H9 (cell line): Measurements from ENCODE around the gene CATSPERZ. TPM values are rescaled to one million over a fixed set of nuclear protein-coding genes. Genes with fewer than 3 reads are reported as not detected.

Experiments
- DNase-seq: peaks from one replicate; pipeline ENCODE4 v3.0.0-alpha.2; 2017
- H2AFZ ChIP-seq: one replicate; pipeline ENCODE4 v1.6.1; 2013; ENCODE audit warnings: mild to moderate bottlenecking, low read length, control low read depth, moderate library complexity
- H2AK5ac ChIP-seq: 2 replicates; pipeline ENCODE4 v1.6.1; 2013; ENCODE audit warnings: low read length, control low read depth, mixed read lengths; ENCODE audit not compliant: insufficient read length
- H2BK120ac ChIP-seq: one replicate; pipeline ENCODE4 v1.6.1; 2013; ENCODE audit warnings: low read depth, mild to moderate bottlenecking, low read length, control low read depth, inconsistent platforms; ENCODE audit not compliant: poor library complexity, severe bottlenecking
- H2BK12ac ChIP-seq: 2 replicates; pipeline ENCODE4 v1.6.1; 2013; ENCODE audit warnings: low read length, control low read depth, mixed read lengths, low read depth; ENCODE audit not compliant: insufficient read length
- H2BK15ac ChIP-seq: 2 replicates; pipeline ENCODE4 v1.6.1; 2013; ENCODE audit warnings: low read depth, low read length, control low read depth
- H2BK20ac ChIP-seq: one replicate; pipeline ENCODE4 v1.6.1; 2013; ENCODE audit warnings: low read depth, mild to moderate bottlenecking, low read length, control low read depth, inconsistent platforms; ENCODE audit not compliant: poor library complexity, severe bottlenecking
- H2BK5ac ChIP-seq: 2 replicates; pipeline ENCODE4 v1.6.1; 2013; ENCODE audit warnings: low read length, control low read depth, mixed read lengths; ENCODE audit not compliant: insufficient read length
- H3K14ac ChIP-seq: 2 replicates; pipeline ENCODE4 v1.6.1; 2013; ENCODE audit warnings: low read length, control low read depth; ENCODE audit not compliant: insufficient read depth
- H3K18ac ChIP-seq: 2 replicates; pipeline ENCODE4 v1.6.1; 2013; ENCODE audit warnings: low read depth, mild to moderate bottlenecking, mixed read lengths, low read length, control low read depth; ENCODE audit not compliant: insufficient read length
- H3K23ac ChIP-seq: 2 replicates; pipeline ENCODE4 v1.6.1; 2013; ENCODE audit warnings: low read length, control low read depth, mixed read lengths, low read depth; ENCODE audit not compliant: insufficient read length
- H3K23me2 ChIP-seq: 2 replicates; pipeline ENCODE4 v1.6.1; 2013; ENCODE audit warnings: low read depth, mild to moderate bottlenecking, mixed read lengths, low read length, control low read depth; ENCODE audit not compliant: insufficient read length, poor library complexity, severe bottlenecking
- H3K27ac ChIP-seq: 2 replicates; pipeline ENCODE4 v1.5.1; 2013; ENCODE audit warnings: low read length, control low read depth, mixed read lengths, low read depth; ENCODE audit not compliant: insufficient read length
- H3K27me3 ChIP-seq: 2 replicates; pipeline ENCODE4 v1.6.1; 2013; ENCODE audit warnings: low read length, control low read depth, inconsistent platforms; ENCODE audit not compliant: insufficient read depth
- H3K4ac ChIP-seq: 2 replicates; pipeline ENCODE4 v1.6.1; 2013; ENCODE audit warnings: low read depth, mild to moderate bottlenecking, control low read depth, inconsistent platforms, low read length, moderate library complexity
- H3K4me1 ChIP-seq: 2 replicates; pipeline ENCODE4 v1.6.1; 2013; ENCODE audit warnings: low read length, control low read depth, inconsistent platforms; ENCODE audit not compliant: insufficient read depth
- H3K4me2 ChIP-seq: 2 replicates; pipeline ENCODE4 v1.6.1; 2013; ENCODE audit warnings: low read length, control low read depth, mixed read lengths; ENCODE audit not compliant: insufficient read length, insufficient read depth
- H3K56ac ChIP-seq: 2 replicates; pipeline ENCODE4 v1.6.1; 2013; ENCODE audit warnings: low read depth, mild to moderate bottlenecking, mixed read lengths, low read length, control low read depth; ENCODE audit not compliant: insufficient read length
- H3K79me1 ChIP-seq: 2 replicates; pipeline ENCODE4 v1.6.1; 2013; ENCODE audit warnings: low read depth, mild to moderate bottlenecking, moderate library complexity, low read length, control low read depth, inconsistent platforms; ENCODE audit not compliant: insufficient read depth, poor library complexity, severe bottlenecking
- H3K79me2 ChIP-seq: 2 replicates; pipeline ENCODE4 v1.6.1; 2013; ENCODE audit warnings: low read length, control low read depth, inconsistent platforms; ENCODE audit not compliant: insufficient read depth
- H3K9ac ChIP-seq: 2 replicates; pipeline ENCODE4 v1.6.1; 2013; ENCODE audit warnings: low read length, control low read depth, mixed read lengths; ENCODE audit not compliant: insufficient read length; ENCODE audit errors: extremely low read depth
- H3K9me3 ChIP-seq: one replicate; pipeline ENCODE4 v1.6.1; 2013; ENCODE audit warnings: low read depth, low read length, inconsistent platforms; ENCODE audit not compliant: control insufficient read depth
- H3T11ph ChIP-seq: one replicate; pipeline ENCODE4 v1.6.1; 2013; ENCODE audit warnings: mild to moderate bottlenecking, low read length, control low read depth, inconsistent platforms
- H4K20me1 ChIP-seq: one replicate; pipeline ENCODE4 v1.6.1; 2013; ENCODE audit not compliant: control insufficient read depth, insufficient read length, insufficient read depth
- H4K5ac ChIP-seq: 2 replicates; pipeline ENCODE4 v1.6.1; 2013; ENCODE audit warnings: low read depth, mild to moderate bottlenecking, mixed read lengths, low read length, control low read depth; ENCODE audit not compliant: insufficient read length
- H4K8ac ChIP-seq: replicated peaks from 2 replicates; pipeline ENCODE4 v1.6.1; 2013; ENCODE audit warnings: low read length, control low read depth, mixed read lengths, low read depth; ENCODE audit not compliant: insufficient read length
- H4K91ac ChIP-seq: 2 replicates; pipeline ENCODE4 v1.6.1; 2013; ENCODE audit warnings: low read depth, mild to moderate bottlenecking, moderate library complexity, mixed read lengths, low read length, control low read depth; ENCODE audit not compliant: insufficient read length
- H3K27ac Mint-ChIP-seq, 3 experiments: 2 replicates in 2 of 3; 3 replicates in 1 of 3; pipeline ENCODE4 v1.8.0; 2020 to 2021; ENCODE audit warnings: mixed read lengths in 3 of 3, mild to moderate bottlenecking in 1 of 3, moderate library complexity in 1 of 3
- H3K27me3 Mint-ChIP-seq: 2 replicates; pipeline ENCODE4 v1.8.0; 2021; ENCODE audit warnings: low read depth, mild to moderate bottlenecking, moderate library complexity, mixed read lengths
- H3K36me3 Mint-ChIP-seq, 3 experiments: 2 replicates in 2 of 3; 3 replicates in 1 of 3; pipeline ENCODE4 v1.8.0; 2020 to 2021; ENCODE audit warnings: low read depth in 3 of 3, mixed read lengths in 3 of 3; ENCODE audit not compliant: insufficient read depth in 1 of 3
- H3K4me1 Mint-ChIP-seq, 2 experiments: 2 replicates each; pipeline ENCODE4 v1.8.0; 2020; ENCODE audit warnings: mixed read lengths in 2 of 2
- H3K4me3 Mint-ChIP-seq, 2 experiments: 2 replicates in 1 of 2; 3 replicates in 1 of 2; pipeline ENCODE4 v1.8.0; 2020 to 2021; ENCODE audit warnings: mild to moderate bottlenecking in 2 of 2, mixed read lengths in 2 of 2, moderate library complexity in 1 of 2
- H3K9me3 Mint-ChIP-seq, 2 experiments: 2 replicates in 1 of 2; 3 replicates in 1 of 2; pipeline ENCODE4 v1.8.0; 2020; ENCODE audit warnings: mild to moderate bottlenecking in 2 of 2, mixed read lengths in 2 of 2, moderate library complexity in 1 of 2
- CTCF ChIP-seq: fragments of 200-600 bp; sonication (generic); conservative IDR thresholded peaks from 3 replicates; pipeline ENCODE4 v1.8.0; 2021; ENCODE audit warnings: antibody characterized with exemption, mild to moderate bottlenecking
- WGBS: extraction: QIAGEN DNeasy Blood & Tissue Kit; methylation state at CpG from one replicate; pipeline ENCODE4 v1.1.7; 2013; ENCODE audit warnings: missing lambda C conversion rate, low lambda C conversion rate, mixed read lengths; ENCODE audit not compliant: insufficient read length; ENCODE audit errors: extremely low coverage; 5-methylcytosine and 5-hydroxymethylcytosine counted together
- total RNA-seq: library from RNA; stranded (reverse); gene quantifications from 2 replicates; pipeline ENCODE4 v1.2.1, GENCODE V29; 2021

CATSPERZ gene
- total RNA-seq, 1 experiment from 2014 or later: 0.92 TPM

- no CpG with 5 or more reads among the region's 32 CpGs for WGBS
- Histone ChIP-seq H2BK20ac (no peak overlapping the region), H3K4ac (no peak overlapping the region), H2BK15ac (no peak overlapping the region), H3K56ac (no peak overlapping the region), H3K23ac (no peak overlapping the region), H3K9me3 (no peaks in the 10 kb centered on the region), H3K9ac (no peak overlapping the region), H3K18ac (no peak overlapping the region), H4K8ac (no peak overlapping the region), H3K79me1 (no peaks in the 10 kb centered on the region), H3K79me2 (no peaks in the 10 kb centered on the region), H4K91ac (no peak overlapping the region), H3K14ac (no peak overlapping the region), H3K4me1 (no peaks in the 10 kb centered on the region), H2BK5ac (no peak overlapping the region), H2BK120ac (no peak overlapping the region), H2AFZ (no peak overlapping the region), H3K27ac (no peak overlapping the region), H2BK12ac (no peak overlapping the region), H4K20me1 (no peaks in the 10 kb centered on the region), H2AK5ac (no peak overlapping the region), H3K4me2 (no peak overlapping the region), H3T11ph (no peak overlapping the region), H3K23me2 (no peaks in the 10 kb centered on the region), H3K27me3 (no peaks in the 10 kb centered on the region), H4K5ac (no peak overlapping the region)
- TF ChIP-seq CTCF: no peak
- H3K27me3 Mint-ChIP-seq: no peaks in the 10 kb centered on the region
- H3K36me3 Mint-ChIP-seq: peaks cover 46 to 86% (median 71%) of the 10 kb centered on the region in 3 experiments
- peaks cover 0 to 8% of the 10 kb centered on the region in 2 experiments; a peak in 3 of 4 replicates for H3K4me1 Mint-ChIP-seq
- H3K4me3 Mint-ChIP-seq: no peak overlapping the region
- H3K27ac Mint-ChIP-seq: no peak overlapping the region
- no peak for DNase-seq
- H3K9me3 Mint-ChIP-seq: no peaks in the 10 kb centered on the region
These were observed 41.1 kb upstream of the CATSPERZ start for GRCh38 chr11:64258946-64259532.
